HUES64 (cell line): ENCODE data around the gene PODXL2.

Source experiments
- H3K27ac ChIP-seq: 2 replicates; pipeline ENCODE4 v1.7.0; 2013; ENCODE audit warnings: low read depth, low read length, inconsistent platforms
- H3K27me3 ChIP-seq: 2 replicates; pipeline ENCODE4 v1.6.1; 2013; ENCODE audit warnings: mild to moderate bottlenecking, low read length; ENCODE audit not compliant: insufficient read depth
- H3K36me3 ChIP-seq: 2 replicates; pipeline ENCODE4 v1.6.1; 2013; ENCODE audit warnings: mild to moderate bottlenecking, low read length; ENCODE audit not compliant: insufficient read depth
- H3K4me1 ChIP-seq: 2 replicates; pipeline ENCODE4 v1.6.1; 2013; ENCODE audit warnings: mild to moderate bottlenecking, low read length, moderate library complexity; ENCODE audit not compliant: insufficient read depth
- H3K4me3 ChIP-seq: 2 replicates; pipeline ENCODE4 v1.5.1; 2013; ENCODE audit warnings: mild to moderate bottlenecking, low read length, moderate library complexity
- H3K9ac ChIP-seq: 2 replicates; pipeline ENCODE4 v1.6.1; 2013; ENCODE audit warnings: mild to moderate bottlenecking, low read depth, low read length
- H3K9me3 ChIP-seq: 2 replicates; pipeline ENCODE4 v1.6.1; 2013; ENCODE audit warnings: low read depth, low read length; ENCODE audit not compliant: insufficient read depth
- WGBS: fragments of 150-250, 120-280 bp; methylation state at CpG from one replicate; pipeline ENCODE4 v1.1.7; 2013; ENCODE audit warnings: missing lambda C conversion rate; 5-methylcytosine and 5-hydroxymethylcytosine counted together

Gene PODXL2

GRCh38 chr3:127630811-127631714 is 2.1 kb downstream of the PODXL2 start:
- H3K9me3 ChIP-seq = peaks cover 6% of the 10 kb centered on the region; the same call in 1 of the 2 replicates
- no peak overlapping the region for H3K27ac ChIP-seq
- H3K4me1 ChIP-seq = 0 out of 2 replicates have a peak, but pooled peaks cover 8% of the 10 kb centered on the region
- 89% methylated on average over 11 of the region's 12 CpGs for WGBS
- no peak overlapping the region for H3K4me3 ChIP-seq
- H3K36me3 ChIP-seq = no peaks in the 10 kb centered on the region
- H3K9ac ChIP-seq = no peak overlapping the region
- H3K27me3 ChIP-seq = peaks cover 42% of the 10 kb centered on the region

GRCh38 chr3:127632035-127632820 is 3.2 kb downstream of the PODXL2 start:
- Histone ChIP-seq H3K9me3 (peaks cover 6% of the 10 kb centered on the region; the same call in 1 of the 2 replicates), H3K36me3 (no peaks in the 10 kb centered on the region), H3K27me3 (peaks cover 32% of the 10 kb centered on the region), H3K4me1 (0 out of 2 replicates have a peak, but pooled peaks cover 8% of the 10 kb centered on the region), H3K27ac (no peak overlapping the region), H3K4me3 (no peak overlapping the region), H3K9ac (no peak overlapping the region)
- WGBS = 83% methylated on average over 6 of the region's 8 CpGs

- peaks cover 12% of the 10 kb centered on the region for H3K27me3 ChIP-seq
- H3K4me1 ChIP-seq = 0 out of 2 replicates have a peak, but pooled peaks cover 8% of the 10 kb centered on the region
- peaks cover 3% of the 10 kb centered on the region; the same call in 1 of the 2 replicates for H3K36me3 ChIP-seq
- H3K27ac ChIP-seq = no peak overlapping the region
- H3K4me3 ChIP-seq = no peak overlapping the region
- H3K9ac ChIP-seq = no peak overlapping the region
- 89% methylated on average over 10 of the region's 12 CpGs for WGBS
- no peaks in the 10 kb centered on the region for H3K9me3 ChIP-seq
Observed at GRCh38 chr3:127634653-127635052, 5.7 kb downstream of the PODXL2 start.

GRCh38 chr3:127637546-127637945 is 8.6 kb downstream of the PODXL2 start:
- H3K9ac ChIP-seq = no peak overlapping the region
- no peak overlapping the region for H3K27ac ChIP-seq
- peaks cover 5% of the 10 kb centered on the region; the same call in 1 of the 2 replicates for H3K36me3 ChIP-seq
- no peaks in the 10 kb centered on the region for H3K9me3 ChIP-seq
- H3K27me3 ChIP-seq = no peaks in the 10 kb centered on the region
- 91% methylated on average over 3 of the region's 3 CpGs for WGBS
- 0 out of 2 replicates have a peak, but pooled peaks cover 8% of the 10 kb centered on the region for H3K4me1 ChIP-seq
- H3K4me3 ChIP-seq = no peak overlapping the region

GRCh38 chr3:127637971-127638370 is 9.0 kb downstream of the PODXL2 start:
- H3K27ac ChIP-seq = no peak overlapping the region
- H3K4me3 ChIP-seq = no peak overlapping the region
- no peak overlapping the region for H3K9ac ChIP-seq
- peaks cover 5% of the 10 kb centered on the region; the same call in 1 of the 2 replicates for H3K36me3 ChIP-seq
- H3K9me3 ChIP-seq = no peaks in the 10 kb centered on the region
- 0 out of 2 replicates have a peak, but pooled peaks cover 8% of the 10 kb centered on the region for H3K4me1 ChIP-seq
- H3K27me3 ChIP-seq = no peaks in the 10 kb centered on the region

GRCh38 chr3:127639173-127640041 is 10.4 kb downstream of the PODXL2 start:
- Histone ChIP-seq H3K36me3 (peaks cover 5% of the 10 kb centered on the region; the same call in 1 of the 2 replicates), H3K27me3 (no peaks in the 10 kb centered on the region), H3K9ac (no peak overlapping the region), H3K4me3 (no peak overlapping the region), H3K27ac (no peak overlapping the region), H3K4me1 (no peaks in the 10 kb centered on the region; the same call in 1 of the 2 replicates), H3K9me3 (no peaks in the 10 kb centered on the region)
- WGBS = 91% methylated on average over 5 of the region's 5 CpGs

- no peaks in the 10 kb centered on the region; the same call in 1 of the 2 replicates for H3K4me1 ChIP-seq
- H3K36me3 ChIP-seq = peaks cover 5% of the 10 kb centered on the region; the same call in 1 of the 2 replicates
- H3K27ac ChIP-seq = no peak overlapping the region
- no peaks in the 10 kb centered on the region for H3K27me3 ChIP-seq
- 95% methylated on average over 3 of the region's 3 CpGs for WGBS
- H3K9me3 ChIP-seq = no peaks in the 10 kb centered on the region
- no peak overlapping the region for H3K9ac ChIP-seq
- H3K4me3 ChIP-seq = no peak overlapping the region
Observed at GRCh38 chr3:127640042-127640355, 11.0 kb downstream of the PODXL2 start.

- H3K27ac ChIP-seq = no peak overlapping the region
- no peaks in the 10 kb centered on the region; the same call in 1 of the 2 replicates for H3K4me1 ChIP-seq
- H3K27me3 ChIP-seq = no peaks in the 10 kb centered on the region
- H3K36me3 ChIP-seq = peaks cover under 1% of the 10 kb centered on the region; the same call in 1 of the 2 replicates
- no peaks in the 10 kb centered on the region for H3K9me3 ChIP-seq
- no peak overlapping the region for H3K4me3 ChIP-seq
- 83% methylated on average over 5 of the region's 5 CpGs for WGBS
- H3K9ac ChIP-seq = no peak overlapping the region
Observed at GRCh38 chr3:127644641-127645370, 15.8 kb downstream of the PODXL2 start.

- WGBS = 96% methylated on average over 8 of the region's 8 CpGs
- no peaks in the 10 kb centered on the region for H3K27me3 ChIP-seq
- no peak overlapping the region for H3K27ac ChIP-seq
- H3K9ac ChIP-seq = no peak overlapping the region
- no peak overlapping the region for H3K4me3 ChIP-seq
- no peaks in the 10 kb centered on the region for H3K36me3 ChIP-seq
- no peaks in the 10 kb centered on the region for H3K9me3 ChIP-seq
- H3K4me1 ChIP-seq = no peaks in the 10 kb centered on the region; the same call in 1 of the 2 replicates
Observed at GRCh38 chr3:127645371-127646015, 16.5 kb downstream of the PODXL2 start.
